ENCODE data around the gene NUP214. TPM values are rescaled to one million over a fixed set of nuclear protein-coding genes. Genes with fewer than 3 reads are reported as not detected.

The NUP214 gene
- total and polyA plus RNA-seq, 2 of the 8 experiments (the other 6 are each of a cell fraction or from before 2014, with no cell fraction given): 28.6 to 50.2 TPM

DNA sequence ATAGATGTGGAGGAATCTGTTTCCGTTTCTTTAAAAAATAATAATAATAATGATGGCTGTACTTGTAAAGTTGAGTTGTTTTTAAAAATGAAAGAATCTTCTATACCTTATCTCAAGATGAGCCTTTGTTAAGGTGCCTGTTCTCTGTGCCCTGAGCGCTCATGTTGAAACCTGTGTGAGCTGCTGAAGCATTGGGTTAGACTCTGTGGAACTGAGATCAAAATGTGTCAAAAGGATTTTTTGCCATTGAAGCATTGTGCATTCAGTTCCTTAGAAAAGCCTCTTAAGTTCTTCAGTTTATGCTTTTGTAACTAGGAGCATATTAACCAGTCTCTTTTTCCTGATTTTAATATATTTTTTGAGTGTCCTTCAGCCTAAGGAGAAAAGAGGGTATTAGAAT lies 67.7 kb downstream of the NUP214 start:
- Histone ChIP-seq H3K36me3 (ENCODE audit: control insufficient read depth in 2 of 4, insufficient read depth in 4 of 4, low read length in 3 of 4) (peaks cover 15 to 48% (median 27%) of the 10 kb centered on the region in 4 experiments), H4K8ac (ENCODE audit: extremely low read depth, insufficient read depth, low read length) (no peak overlapping the region), H3K79me1 (ENCODE audit: low read depth, low read length) (no peaks in the 10 kb centered on the region), H3K4me2 (ENCODE audit: insufficient read depth in 1 of 2, low read depth in 2 of 2, low read length in 2 of 2) (no peak overlapping the region), H2BK15ac (ENCODE audit: low read length) (no peak overlapping the region), H3K27ac (ENCODE audit: low read depth, low read length) (no peak overlapping the region), H3K4me1 (replicated peaks in 1 of 4; ENCODE audit: control insufficient read depth in 3 of 4, insufficient read depth in 4 of 4, low read length in 3 of 4) (no peaks in the 10 kb centered on the region), H3K4ac (replicated peaks; ENCODE audit: insufficient read length, low read depth, low read length) (no peak overlapping the region), H3K79me2 (ENCODE audit: control insufficient read depth in 1 of 2, insufficient read depth in 2 of 2, low read length in 2 of 2) (no peaks in the 10 kb centered on the region), H3K9me3 (ENCODE audit: insufficient read depth in 2 of 2, low read depth in 1 of 2, low read length in 1 of 2) (no peaks in the 10 kb centered on the region), H2BK12ac (ENCODE audit: low read depth, low read length) (no peak overlapping the region), H3K56ac (replicated peaks; ENCODE audit: insufficient read length, low read depth, low read length) (no peak overlapping the region), H4K20me1 (replicated peaks in 1 of 2; ENCODE audit: control insufficient read depth in 1 of 2, insufficient read depth in 2 of 2, low read length in 2 of 2) (no peaks in the 10 kb centered on the region), H3K18ac (ENCODE audit: extremely low read depth, low read length) (no peak overlapping the region), H3K9ac (replicated peaks in 1 of 4; ENCODE audit: extremely low read depth in 1 of 4, low read depth in 3 of 4, low read length in 3 of 4) (no peak overlapping the region), H3K23ac (ENCODE audit: insufficient read length) (no peak overlapping the region), H3K14ac (ENCODE audit: insufficient read length) (no peak overlapping the region), H2AK5ac (ENCODE audit: low read depth, low read length) (no peak overlapping the region), H3K4me3 (ENCODE audit: extremely low read depth in 1 of 4, insufficient read depth in 2 of 4, low read depth in 3 of 4, low read length in 4 of 4) (no peak overlapping the region), H4K5ac (ENCODE audit: insufficient read length, low read depth, low read length) (no peak overlapping the region), H2BK5ac (ENCODE audit: low read depth, low read length) (no peak overlapping the region), H2AFZ (ENCODE audit: low read length) (no peak overlapping the region), H2BK120ac (replicated peaks; ENCODE audit: low read depth, low read length) (no peak overlapping the region), H4K91ac (replicated peaks; ENCODE audit: insufficient read length, low read length) (no peak overlapping the region), H3K27me3 (replicated peaks in 1 of 4; ENCODE audit: control insufficient read depth in 3 of 4, extremely low read depth in 1 of 4, insufficient read depth in 3 of 4, low read length in 3 of 4) (no peaks in the 10 kb centered on the region), H2BK20ac (ENCODE audit: low read length) (no peak overlapping the region), H3K23me2 (ENCODE audit: low read depth, low read length) (no peaks in the 10 kb centered on the region)
- CTCF ChIA-PET (ENCODE audit: partially characterized antibody): interaction anchor here (1.3 to 2.5 kb wide), 2 partner anchors 12 to 143 kb away, joined by 4 to 6 read pairs; no protein-coding TSS in a partner anchor
- 95% methylated on average over 2 of the region's 2 CpGs; no CpG with 5 or more reads in 1 of the 2 experiments for WGBS, 2 experiments (ENCODE audit: extremely low coverage in 1 of 2, insufficient coverage in 1 of 2, insufficient read length in 1 of 2, insufficient replicate concordance in 2 of 2, low coverage in 1 of 2, low lambda C conversion rate in 2 of 2, missing lambda C conversion rate in 1 of 2)
- FAIRE-seq (no peak), DNase-seq (ENCODE audit: low read depth in 1 of 2, low spot score in 2 of 2) (no peak)
- POLR2A ChIA-PET (ENCODE audit: partially characterized antibody): no interaction called here
- no peak for TF ChIP-seq SAP30 (IDR thresholded peaks at IDR 0.05; ENCODE audit: insufficient read depth, insufficient replicate concordance, low read length)
- TF ChIP-seq ZNF274 (IDR thresholded peaks at IDR 0.05; ENCODE audit: borderline replicate concordance, extremely low read depth, low read length): no peak
- no peak for TF ChIP-seq SUZ12 (IDR thresholded peaks at IDR 0.05; ENCODE audit: low read length)
- TF ChIP-seq TAF1 (IDR thresholded peaks at IDR 0.05; ENCODE audit: low read depth, low read length): no peak
- no peak for TF ChIP-seq ASH2L (IDR thresholded peaks at IDR 0.05; ENCODE audit: low read length)
- TF ChIP-seq EZH2 (IDR thresholded peaks at IDR 0.05; ENCODE audit: low read depth, low read length, severe bottlenecking): no peak
- no peak for TF ChIP-seq JUN (IDR thresholded peaks at IDR 0.05; ENCODE audit: low read depth, low read length)
- no peak for TF ChIP-seq TAF7 (optimal IDR thresholded peaks at IDR 0.05; ENCODE audit: borderline replicate concordance, low read depth, low read length)
- no peak for TF ChIP-seq SIX5 (IDR thresholded peaks at IDR 0.05; ENCODE audit: low read depth, low read length)
- no peak for TF ChIP-seq CREB1 (IDR thresholded peaks at IDR 0.05)
- TF ChIP-seq, protein P1, sequence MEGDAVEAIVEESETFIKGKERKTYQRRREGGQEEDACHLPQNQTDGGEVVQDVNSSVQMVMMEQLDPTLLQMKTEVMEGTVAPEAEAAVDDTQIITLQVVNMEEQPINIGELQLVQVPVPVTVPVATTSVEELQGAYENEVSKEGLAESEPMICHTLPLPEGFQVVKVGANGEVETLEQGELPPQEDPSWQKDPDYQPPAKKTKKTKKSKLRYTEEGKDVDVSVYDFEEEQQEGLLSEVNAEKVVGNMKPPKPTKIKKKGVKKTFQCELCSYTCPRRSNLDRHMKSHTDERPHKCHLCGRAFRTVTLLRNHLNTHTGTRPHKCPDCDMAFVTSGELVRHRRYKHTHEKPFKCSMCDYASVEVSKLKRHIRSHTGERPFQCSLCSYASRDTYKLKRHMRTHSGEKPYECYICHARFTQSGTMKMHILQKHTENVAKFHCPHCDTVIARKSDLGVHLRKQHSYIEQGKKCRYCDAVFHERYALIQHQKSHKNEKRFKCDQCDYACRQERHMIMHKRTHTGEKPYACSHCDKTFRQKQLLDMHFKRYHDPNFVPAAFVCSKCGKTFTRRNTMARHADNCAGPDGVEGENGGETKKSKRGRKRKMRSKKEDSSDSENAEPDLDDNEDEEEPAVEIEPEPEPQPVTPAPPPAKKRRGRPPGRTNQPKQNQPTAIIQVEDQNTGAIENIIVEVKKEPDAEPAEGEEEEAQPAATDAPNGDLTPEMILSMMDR (IDR thresholded peaks at IDR 0.05; ENCODE audit: control extremely low read depth in 1 of 3, insufficient read depth in 1 of 3, low read depth in 1 of 3, low read length in 3 of 3): no peak
- TF ChIP-seq RXRA (IDR thresholded peaks at IDR 0.05; ENCODE audit: insufficient read depth, low read depth, low read length): no peak

Measured in H1 (cell line).